Loucy (cell line): ENCODE results near the gene H1-8.

Experiments used
- CTCF ChIP-seq: fragments of 200-600 bp; sonication (generic); conservative IDR thresholded peaks from 2 replicates; pipeline ENCODE4 v1.5.1; 2014; ENCODE audit warnings: mild to moderate bottlenecking, antibody characterized with exemption, low read length
- EZH2phosphoT487 ChIP-seq: fragments of 200-600 bp; IDR thresholded peaks from 2 replicates; pipeline ENCODE4 v1.6.1; 2018; ENCODE audit warnings: antibody characterized with exemption, mild to moderate bottlenecking, moderate library complexity, borderline replicate concordance

GRCh38 chr3:129505341-129505740 lies 37.6 kb upstream of the H1-8 start:
- TF ChIP-seq CTCF: no peak
- TF ChIP-seq EZH2phosphoT487: no peak
